Thyroid gland (tissue), 4 donors: Measurements from ENCODE around the gene PPP1R9A.

ENCODE experiments used
- CTCF ChIP-seq, 6 experiments: fragments of 200-600 bp in 3 of 6; fragments of 450-650 bp in 3 of 6; sonication (generic) in 3 of 6; IDR thresholded peaks; one replicate each; pipeline ENCODE4 v1.5.1; 2016 to 2019; ENCODE audit warnings: antibody characterized with exemption in 6 of 6, mild to moderate bottlenecking in 2 of 6, inconsistent platforms in 1 of 6, moderate library complexity in 1 of 6
- POLR2A ChIP-seq, 2 donors: fragments of 450-650 bp; IDR thresholded peaks; one replicate each; pipeline ENCODE4 v1.6.1; 2017; ENCODE audit warnings: antibody characterized with exemption in 2 of 2, mild to moderate bottlenecking in 2 of 2, moderate library complexity in 1 of 2

- TF ChIP-seq CTCF (IDR thresholded peaks at IDR 0.05) (no peak), POLR2A (IDR thresholded peaks at IDR 0.05) (no peak)
These were observed 294.3 kb downstream of the PPP1R9A start for GRCh38 chr7:95201727-95202126.
